Measurements from ENCODE around the gene MTMR12.
"Not testable (repeated sequence)": the region's sequence is repeated elsewhere in the genome, so short reads cannot be mapped to it uniquely, and the experiment has no call there.

The MTMR12 gene

GRCh38 chr5:32222723-32223470, 89.8 kb downstream of the MTMR12 start:
- Histone ChIP-seq H3K36me3 (ENCODE audit: low read depth) (0 out of 2 replicates have a peak, but pooled peaks cover 3% of the 10 kb centered on the region), H3K4me1 (ENCODE audit: insufficient read depth, poor library complexity, severe bottlenecking) (peaks cover 3% of the 10 kb centered on the region), H3K9me3 (ENCODE audit: severe bottlenecking) (no peaks in the 10 kb centered on the region), H3K27me3 (ENCODE audit: insufficient read depth, poor library complexity, severe bottlenecking) (no peaks in the 10 kb centered on the region), H3K4me3 (ENCODE audit: severe bottlenecking) (no peak overlapping the region), H3K27ac (ENCODE audit: poor library complexity, severe bottlenecking) (no peak overlapping the region)
- DNase-seq (ENCODE audit: low spot score) (no peak), ATAC-seq (ENCODE audit: low read depth) (no peak)
- TF ChIP-seq CTCF (IDR thresholded peaks at IDR 0.05; ENCODE audit: poor library complexity, severe bottlenecking), result no peak

GRCh38 chr5:32217886-32218396, 94.8 kb downstream of the MTMR12 start:
- H3K4me1 ChIP-seq (ENCODE audit: insufficient read depth, poor library complexity, severe bottlenecking), result no peaks in the 10 kb centered on the region
- H3K4me3 ChIP-seq (ENCODE audit: severe bottlenecking), result no peak overlapping the region
- no peak overlapping the region for H3K27ac ChIP-seq (ENCODE audit: poor library complexity, severe bottlenecking)
- peak; percentile 26; the same call in 1 of the 3 replicates for ATAC-seq (ENCODE audit: low read depth)
- no peaks in the 10 kb centered on the region for H3K36me3 ChIP-seq (ENCODE audit: low read depth)
- no peaks in the 10 kb centered on the region for H3K9me3 ChIP-seq (ENCODE audit: severe bottlenecking)
- no peak for TF ChIP-seq CTCF (IDR thresholded peaks at IDR 0.05; ENCODE audit: poor library complexity, severe bottlenecking)
- no peak for DNase-seq (ENCODE audit: low spot score)
- H3K27me3 ChIP-seq (ENCODE audit: insufficient read depth, poor library complexity, severe bottlenecking), result no peaks in the 10 kb centered on the region

GRCh38 chr5:32214344-32214743, 98.4 kb downstream of the MTMR12 start:
- not testable (repeated sequence) for H3K4me1 ChIP-seq (ENCODE audit: insufficient read depth, poor library complexity, severe bottlenecking); H3K27ac ChIP-seq (ENCODE audit: poor library complexity, severe bottlenecking); H3K9me3 ChIP-seq (ENCODE audit: severe bottlenecking); DNase-seq (ENCODE audit: low spot score); H3K36me3 ChIP-seq (ENCODE audit: low read depth); H3K27me3 ChIP-seq (ENCODE audit: insufficient read depth, poor library complexity, severe bottlenecking); H3K4me3 ChIP-seq (ENCODE audit: severe bottlenecking); ATAC-seq (ENCODE audit: low read depth)

- Histone ChIP-seq H3K4me3 (ENCODE audit: severe bottlenecking) (no peak overlapping the region), H3K27ac (ENCODE audit: poor library complexity, severe bottlenecking) (no peak overlapping the region), H3K27me3 (ENCODE audit: insufficient read depth, poor library complexity, severe bottlenecking) (no peaks in the 10 kb centered on the region), H3K9me3 (ENCODE audit: severe bottlenecking) (no peaks in the 10 kb centered on the region), H3K36me3 (ENCODE audit: low read depth) (no peaks in the 10 kb centered on the region), H3K4me1 (ENCODE audit: insufficient read depth, poor library complexity, severe bottlenecking) (no peaks in the 10 kb centered on the region)
- DNase-seq (ENCODE audit: low spot score) (no peak), ATAC-seq (ENCODE audit: low read depth) (no peak)
- no peak for TF ChIP-seq CTCF (IDR thresholded peaks at IDR 0.05; ENCODE audit: poor library complexity, severe bottlenecking)
Observed at GRCh38 chr5:32210151-32210550, 102.6 kb downstream of the MTMR12 start.

GRCh38 chr5:32208837-32209236, 103.9 kb downstream of the MTMR12 start:
- not testable (repeated sequence) for H3K4me3 ChIP-seq (ENCODE audit: severe bottlenecking); H3K9me3 ChIP-seq (ENCODE audit: severe bottlenecking); H3K36me3 ChIP-seq (ENCODE audit: low read depth); DNase-seq (ENCODE audit: low spot score); H3K4me1 ChIP-seq (ENCODE audit: insufficient read depth, poor library complexity, severe bottlenecking); H3K27me3 ChIP-seq (ENCODE audit: insufficient read depth, poor library complexity, severe bottlenecking); ATAC-seq (ENCODE audit: low read depth); H3K27ac ChIP-seq (ENCODE audit: poor library complexity, severe bottlenecking)

- H3K4me1 ChIP-seq (ENCODE audit: insufficient read depth, poor library complexity, severe bottlenecking), result no peaks in the 10 kb centered on the region
- no peaks in the 10 kb centered on the region for H3K36me3 ChIP-seq (ENCODE audit: low read depth)
- H3K4me3 ChIP-seq (ENCODE audit: severe bottlenecking), result no peak overlapping the region
- H3K27me3 ChIP-seq (ENCODE audit: insufficient read depth, poor library complexity, severe bottlenecking), result no peaks in the 10 kb centered on the region
- no peak overlapping the region for H3K27ac ChIP-seq (ENCODE audit: poor library complexity, severe bottlenecking)
- no peaks in the 10 kb centered on the region for H3K9me3 ChIP-seq (ENCODE audit: severe bottlenecking)
- ATAC-seq (ENCODE audit: low read depth) (no peak), DNase-seq (ENCODE audit: low spot score) (no peak)
- no peak for TF ChIP-seq CTCF (IDR thresholded peaks at IDR 0.05; ENCODE audit: poor library complexity, severe bottlenecking)
Observed at GRCh38 chr5:32207355-32207634, 105.4 kb downstream of the MTMR12 start.

Measured in RWPE2 (cell line).